ENCODE data around the gene IL18.

- no peak for TF ChIP-seq CTCF (IDR thresholded peaks at IDR 0.05)
- no peak for TF ChIP-seq POLR2A (IDR thresholded peaks at IDR 0.05)
- no peak for TF ChIP-seq POLR2AphosphoS5 (IDR thresholded peaks at IDR 0.05)
Measured at GRCh38 chr11:112132737-112133136, 31.2 kb downstream of the IL18 start.
